ENCODE results near the gene GET4.
A peak's percentile ranks its signal among the peaks of the same experiment; 100 is the strongest.
"Not testable (repeated sequence)": the region's sequence is repeated elsewhere in the genome, so short reads cannot be mapped to it uniquely, and the experiment has no call there.

GET4 gene

DNA sequence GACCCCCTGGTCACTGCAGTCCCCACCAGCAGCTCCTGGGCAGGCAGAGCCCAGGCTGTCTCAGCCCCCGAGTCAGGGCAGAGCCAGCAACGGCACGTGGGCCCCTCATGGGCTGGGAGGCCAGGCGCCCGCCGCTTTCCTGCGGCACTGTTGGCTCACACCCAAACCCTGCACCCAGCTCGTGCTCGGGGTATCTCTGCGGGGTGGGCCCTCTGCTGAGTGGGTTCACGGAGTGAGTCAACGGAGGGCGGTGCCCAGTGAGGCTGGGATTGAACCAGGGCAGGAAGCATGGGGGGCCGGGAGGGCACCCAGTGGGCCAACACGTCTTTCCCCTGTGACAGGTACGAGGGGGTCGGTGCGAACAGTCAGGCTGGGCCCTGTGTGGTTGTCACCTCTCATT lies 49.2 kb downstream of the GET4 start:
- DNase-seq, result peak in 14 of 56 donors; percentile 24 to 69 (median 39)

DNA sequence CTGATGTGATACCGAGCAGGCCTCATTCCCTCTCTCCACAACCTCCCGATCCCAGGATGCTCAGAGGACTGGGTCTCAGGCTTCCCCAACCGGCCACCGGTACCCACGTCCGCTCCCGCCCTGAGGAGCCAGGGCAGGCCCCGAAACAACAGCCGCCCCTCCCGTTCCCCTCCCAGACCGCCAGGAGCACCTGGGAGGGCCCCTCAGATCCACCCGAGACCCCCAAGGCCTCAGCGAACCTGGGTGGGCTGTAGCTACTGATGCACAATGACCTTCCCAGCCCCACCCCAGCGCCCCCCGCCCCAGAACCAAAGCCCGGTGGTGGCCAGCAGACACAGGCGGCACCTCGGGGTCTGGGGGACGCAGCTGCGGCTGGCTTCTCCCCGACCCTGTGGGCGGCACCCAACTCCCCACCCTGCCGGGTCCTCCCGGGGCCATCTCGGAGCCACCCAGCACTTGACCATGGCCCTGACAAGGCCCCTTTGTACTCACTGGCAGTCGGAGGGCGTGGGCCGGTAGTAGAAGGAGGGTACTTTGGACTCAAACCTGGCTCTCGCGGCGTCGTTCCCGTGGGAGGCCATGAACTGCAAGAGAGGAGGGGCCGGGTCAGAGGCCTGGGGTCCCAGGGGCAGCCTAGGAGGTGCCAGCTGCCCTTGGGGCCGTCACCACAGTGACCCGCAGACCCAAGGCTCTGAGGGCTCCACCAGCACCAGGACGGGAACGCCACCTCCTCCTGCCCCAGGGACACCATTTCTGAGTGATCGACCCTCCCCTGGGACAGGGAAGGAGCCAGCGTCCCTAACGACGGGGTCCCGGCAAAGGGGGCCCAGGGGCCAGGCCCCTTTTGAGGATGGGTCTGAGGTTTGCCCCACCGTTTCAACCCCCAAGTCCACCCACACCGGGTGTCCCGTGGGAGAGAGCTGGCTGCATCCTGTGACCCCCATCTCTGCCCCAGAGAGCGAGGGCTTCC lies 50.0 kb downstream of the GET4 start:
- DNase-seq, result peak in 35 of 56 donors; percentile 26 to 80 (median 55)

DNA sequence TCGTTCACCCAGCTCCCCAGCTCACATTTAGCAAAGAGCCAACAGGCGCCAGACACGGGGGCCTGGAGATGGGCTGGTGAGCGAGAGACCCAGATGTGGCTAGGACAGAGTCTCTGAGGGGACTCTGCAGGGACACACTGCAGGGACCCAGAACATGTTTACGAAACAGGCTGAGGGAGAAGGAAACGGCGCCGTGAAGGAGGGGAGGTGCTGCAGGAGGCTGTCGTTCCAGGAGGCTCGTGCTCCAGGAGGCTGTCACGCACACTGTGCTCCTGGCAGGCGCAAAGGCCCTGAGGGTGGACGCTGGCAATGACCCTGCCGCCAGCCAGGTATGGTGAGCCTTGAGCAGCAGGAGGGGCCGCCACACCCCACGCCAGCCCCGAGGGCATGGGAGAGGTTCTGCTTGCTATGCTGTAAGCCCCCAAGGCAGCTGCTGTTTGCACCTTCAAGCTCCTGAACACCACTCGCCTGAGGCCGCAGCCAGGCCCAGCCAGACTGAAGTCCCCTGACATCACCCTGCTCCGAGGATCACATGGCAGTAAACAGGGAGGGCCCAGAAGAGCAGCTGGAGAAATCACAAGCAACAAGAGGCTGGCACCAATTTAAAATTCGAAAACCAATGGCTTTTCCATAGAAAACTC lies 50.8 kb downstream of the GET4 start:
- peak in 46 of 56 donors; percentile 28 to 90 (median 66) for DNase-seq

DNA sequence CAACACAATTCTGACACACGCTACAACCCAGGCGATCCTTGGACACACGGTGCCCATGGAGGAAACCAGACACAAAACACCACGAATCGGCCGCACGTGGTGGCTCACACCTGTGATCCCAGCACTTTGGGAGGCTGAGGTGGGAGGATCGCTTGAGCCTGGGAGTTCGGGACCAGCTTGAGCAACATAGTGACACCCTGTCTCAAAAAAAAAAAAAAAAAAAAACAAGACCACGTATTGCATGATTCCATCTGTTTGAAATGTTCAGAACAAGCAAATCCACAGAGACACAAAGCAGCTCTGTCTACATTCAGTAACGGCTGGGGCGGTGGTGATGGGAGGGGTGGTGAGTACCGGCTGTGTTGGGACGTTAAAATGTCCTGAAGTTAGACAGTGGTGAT lies 53.0 kb downstream of the GET4 start:
- DNase-seq, result peak in 27 of 56 donors; percentile 29 to 69 (median 42)

DNA sequence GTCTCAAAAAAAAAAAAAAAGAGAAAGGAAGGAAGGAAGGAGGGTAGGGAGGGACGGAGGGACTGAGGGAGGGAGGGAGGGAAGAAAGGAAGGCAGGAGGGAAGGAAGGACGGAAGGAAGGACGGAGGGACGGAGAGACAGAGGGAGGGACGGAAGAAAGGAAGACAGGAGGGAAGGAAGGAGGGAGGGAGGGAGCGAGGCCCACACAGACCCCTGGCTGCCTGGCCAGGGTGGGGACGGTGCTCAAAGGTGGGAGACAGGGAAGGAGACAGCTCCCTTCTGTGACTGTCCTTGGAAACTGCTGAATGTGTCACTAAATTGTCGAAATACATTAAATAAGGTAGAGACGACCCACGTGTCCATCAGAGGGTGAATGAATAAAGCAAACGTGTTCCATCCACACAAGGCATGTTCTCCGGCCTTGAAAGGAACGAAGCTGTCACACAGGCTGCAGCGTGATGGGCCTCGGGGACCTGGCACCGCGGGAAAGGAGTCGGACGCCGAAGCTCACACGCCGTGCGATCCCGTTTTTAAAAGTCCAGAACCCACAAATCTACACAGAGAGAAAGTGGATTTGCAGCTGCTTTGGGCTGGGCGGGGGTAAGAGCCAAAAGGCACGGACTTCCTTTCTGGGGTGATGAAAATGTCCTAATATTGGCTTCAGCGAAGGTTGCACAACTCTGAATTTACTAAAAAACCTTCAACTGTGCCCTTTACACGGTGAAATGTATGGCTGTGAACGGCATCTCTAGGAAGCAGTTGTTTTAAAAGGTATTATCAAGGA lies 54.8 kb downstream of the GET4 start:
- DNase-seq, result no peak

DNA sequence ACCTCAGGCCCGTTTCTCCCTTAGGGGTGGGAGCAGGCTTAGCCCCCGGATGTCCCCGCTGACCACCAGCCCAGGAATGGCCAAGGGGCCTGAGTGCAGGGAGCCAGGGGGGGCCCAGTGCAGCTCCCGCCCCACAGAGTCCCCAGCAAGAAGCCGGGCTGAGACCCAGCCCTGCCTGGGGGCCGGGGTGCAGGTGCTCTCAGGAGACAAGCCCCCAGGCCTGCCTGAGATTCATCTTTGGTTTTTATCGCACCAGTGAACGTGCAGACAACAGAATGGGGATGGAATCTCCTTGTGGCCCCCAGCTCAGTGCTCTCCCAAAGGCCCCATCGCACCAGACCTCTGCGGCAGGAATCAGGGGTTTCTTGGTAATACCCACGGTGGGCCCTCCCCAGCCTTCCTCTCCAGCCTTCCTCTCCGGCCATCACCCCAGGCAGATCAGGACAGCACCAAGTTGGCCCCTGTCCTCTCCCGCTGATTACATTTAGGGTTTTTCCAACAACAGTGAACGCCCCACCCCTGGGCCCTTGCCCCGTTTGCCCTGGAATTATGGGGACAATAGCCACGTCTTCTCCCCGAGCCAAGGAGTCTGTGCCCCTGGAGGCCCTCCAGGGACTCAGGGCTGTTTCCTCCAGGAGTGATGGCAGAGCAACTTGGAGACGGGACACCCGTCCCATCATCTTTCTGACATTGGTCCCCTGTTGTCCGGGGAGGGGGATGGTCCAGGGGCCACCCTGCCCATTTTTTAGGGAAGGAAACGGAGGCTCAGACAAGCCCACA lies 55.7 kb downstream of the GET4 start:
- no peak for DNase-seq

DNA sequence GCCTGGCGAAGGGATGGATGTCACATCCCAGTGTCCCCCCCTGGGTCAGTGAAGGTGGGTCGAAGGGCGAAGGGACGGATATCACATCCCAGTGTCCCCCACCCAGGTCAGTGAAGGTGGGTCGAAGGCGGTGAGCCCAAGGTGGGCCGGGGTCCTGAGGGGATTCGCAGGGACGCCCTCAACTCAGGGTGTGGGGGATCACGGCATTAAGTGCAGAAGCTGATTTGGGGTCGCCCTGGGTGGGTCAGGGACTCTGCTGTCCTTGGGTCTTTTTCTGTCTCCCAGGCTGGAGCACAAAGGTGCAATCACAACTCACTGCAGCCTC lies 56.3 kb downstream of the GET4 start:
- DNase-seq, result no peak

DNA sequence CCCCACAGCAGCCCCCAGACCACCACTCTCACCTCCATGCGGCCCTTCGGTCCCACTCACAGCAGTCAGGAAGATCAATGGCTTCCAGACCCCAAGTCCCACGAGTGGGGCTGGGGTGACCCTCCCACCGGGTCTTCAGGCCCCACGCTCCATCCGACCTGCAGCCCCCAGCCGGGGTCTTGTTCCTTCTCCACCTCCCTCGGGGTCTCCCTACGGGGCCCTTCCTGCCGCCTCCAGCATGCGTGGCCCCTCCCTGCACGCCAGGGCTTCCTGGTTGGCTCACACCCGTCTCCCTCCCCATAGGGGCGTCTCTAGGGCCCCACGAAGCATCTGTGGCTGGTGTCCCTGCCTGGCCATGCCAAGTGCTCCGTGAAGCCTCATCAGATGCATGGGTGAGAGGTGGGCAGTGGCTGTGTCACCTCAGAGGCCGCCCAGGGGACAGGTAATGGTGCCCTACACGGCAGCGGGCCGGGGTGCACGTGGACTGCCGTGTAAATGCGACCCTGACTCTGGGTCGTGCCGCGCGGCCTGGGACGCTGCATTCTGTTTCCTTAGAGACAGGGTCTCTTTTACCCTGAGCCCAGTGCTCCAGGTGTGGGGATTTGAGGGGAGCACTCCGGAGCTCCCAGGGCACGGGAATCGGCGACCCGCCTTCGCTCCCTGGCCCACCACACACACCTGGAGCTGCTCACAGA lies 58.3 kb downstream of the GET4 start:
- no peak for DNase-seq

DNA sequence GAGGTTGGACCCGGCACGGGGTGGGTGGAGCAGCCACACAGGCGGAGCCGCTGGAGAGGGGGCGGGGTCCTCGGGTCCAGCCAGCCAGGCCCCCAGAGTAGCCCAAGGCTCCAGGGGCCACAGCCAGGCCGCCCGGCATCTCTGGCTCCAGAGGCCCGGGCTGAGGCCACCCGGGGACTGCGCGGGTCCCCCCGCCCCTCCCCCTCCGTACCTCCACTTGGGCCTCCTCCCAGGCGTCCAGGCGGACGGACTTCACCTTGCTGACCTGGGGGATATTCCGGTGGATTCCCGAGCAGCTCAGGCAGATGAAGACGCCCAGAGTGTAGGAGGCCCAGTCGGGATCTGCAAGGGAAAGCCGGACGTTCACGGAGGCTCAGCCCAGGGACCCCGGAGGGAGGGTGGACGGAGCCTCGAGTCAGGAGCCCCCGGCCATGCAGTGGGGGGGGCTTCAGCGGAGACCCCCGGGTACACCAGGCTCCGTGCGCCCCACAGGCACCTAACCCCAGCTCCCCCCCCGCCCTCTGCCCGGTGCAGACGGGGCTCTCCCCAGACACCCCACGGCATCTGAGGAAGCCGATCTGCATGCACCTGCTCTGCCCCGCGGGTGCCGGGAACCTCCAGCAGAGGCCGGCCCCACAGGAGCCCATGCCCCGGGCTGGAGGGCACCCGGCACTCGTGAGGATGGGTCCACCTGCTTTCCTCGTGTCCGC lies 59.0 kb downstream of the GET4 start:
- DNase-seq, result no peak

DNA sequence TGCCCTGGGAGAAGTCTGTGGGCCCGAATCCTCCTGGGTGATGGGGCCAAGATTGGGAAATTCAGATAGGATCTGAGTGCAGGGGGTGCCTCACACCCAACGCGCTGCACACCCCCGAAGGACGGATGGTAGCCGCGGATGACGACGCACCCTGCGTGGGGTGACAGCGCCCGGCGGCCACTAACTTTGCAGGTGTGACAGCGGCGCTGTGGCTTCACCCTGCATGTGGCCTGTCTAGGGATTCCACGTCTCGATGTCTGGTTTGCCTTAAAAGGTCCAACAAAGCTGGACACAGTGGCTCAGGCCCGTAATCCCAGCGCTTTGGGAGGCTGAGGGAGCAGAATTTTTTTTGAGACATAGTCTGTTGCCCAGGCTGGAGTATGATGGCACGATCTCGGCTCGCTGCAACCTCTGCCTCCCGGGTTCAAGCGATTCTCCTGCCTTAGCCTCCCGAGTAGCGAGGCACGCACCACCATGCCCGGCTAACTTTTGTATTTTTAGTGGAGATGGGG lies 59.6 kb downstream of the GET4 start:
- DNase-seq, result no peak

DNA sequence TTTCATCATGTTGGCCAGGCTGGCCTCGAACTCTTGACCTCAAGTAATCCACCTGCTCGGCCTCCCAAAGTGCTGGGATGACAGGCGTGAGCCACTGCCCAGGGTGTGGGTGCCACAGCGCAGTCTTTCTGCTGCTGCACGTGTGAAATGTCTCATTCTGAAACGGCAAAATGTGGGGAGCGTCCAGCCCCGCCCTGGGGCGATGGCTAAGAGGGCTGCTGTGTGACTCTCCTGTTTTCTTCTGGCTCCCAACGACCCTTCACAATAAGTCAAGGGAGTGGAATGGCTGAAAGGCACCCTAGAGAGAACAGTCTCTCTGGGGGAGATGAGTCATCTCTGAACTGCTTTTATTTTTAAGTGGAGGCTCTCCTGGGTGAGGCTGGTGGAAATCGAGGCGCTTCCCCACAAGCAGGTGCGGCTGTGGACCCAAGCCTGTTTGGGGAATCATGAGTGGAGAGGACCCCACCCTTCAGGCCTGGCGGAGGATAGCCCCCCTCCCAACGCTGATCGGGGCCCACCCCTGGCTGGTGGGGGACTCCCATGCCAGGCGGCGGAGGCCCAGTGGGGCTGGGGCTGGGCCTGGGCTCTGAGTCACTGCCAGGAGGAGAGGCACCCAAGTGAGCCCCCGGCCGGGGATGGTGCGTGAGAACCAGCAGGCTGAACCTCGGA lies 60.2 kb downstream of the GET4 start:
- no peak for DNase-seq

DNA sequence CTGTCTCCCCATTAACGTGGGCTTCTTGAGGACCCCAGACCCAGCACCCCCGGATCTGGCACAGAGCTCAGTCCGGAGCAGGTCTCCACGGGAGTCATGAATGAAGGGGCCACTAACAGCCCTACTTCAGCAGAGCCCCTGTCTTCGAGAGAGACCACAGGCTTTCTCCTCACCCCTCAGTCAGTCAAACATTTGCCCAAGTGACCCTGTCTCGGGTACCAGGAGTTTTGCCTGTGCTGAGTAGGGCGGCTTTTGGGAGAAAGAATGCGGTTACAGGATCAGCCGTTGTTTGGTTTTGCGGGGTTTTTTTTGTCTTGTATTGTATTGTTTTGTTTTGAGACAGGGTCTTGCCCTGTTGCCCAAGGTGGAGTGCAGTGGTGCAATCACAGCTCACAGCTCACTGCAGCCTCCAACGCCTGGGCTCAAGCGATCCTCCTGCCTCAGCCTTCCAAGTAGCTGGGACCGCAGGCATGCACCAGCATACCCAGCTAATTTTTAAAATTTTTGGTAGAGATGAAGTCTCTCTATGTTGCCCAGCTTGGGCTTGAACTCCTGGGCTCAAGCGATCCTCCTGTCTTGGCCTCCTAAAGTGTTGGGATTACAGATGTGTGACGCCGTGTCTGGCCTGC lies 61.6 kb downstream of the GET4 start:
- no peak for DNase-seq

DNA sequence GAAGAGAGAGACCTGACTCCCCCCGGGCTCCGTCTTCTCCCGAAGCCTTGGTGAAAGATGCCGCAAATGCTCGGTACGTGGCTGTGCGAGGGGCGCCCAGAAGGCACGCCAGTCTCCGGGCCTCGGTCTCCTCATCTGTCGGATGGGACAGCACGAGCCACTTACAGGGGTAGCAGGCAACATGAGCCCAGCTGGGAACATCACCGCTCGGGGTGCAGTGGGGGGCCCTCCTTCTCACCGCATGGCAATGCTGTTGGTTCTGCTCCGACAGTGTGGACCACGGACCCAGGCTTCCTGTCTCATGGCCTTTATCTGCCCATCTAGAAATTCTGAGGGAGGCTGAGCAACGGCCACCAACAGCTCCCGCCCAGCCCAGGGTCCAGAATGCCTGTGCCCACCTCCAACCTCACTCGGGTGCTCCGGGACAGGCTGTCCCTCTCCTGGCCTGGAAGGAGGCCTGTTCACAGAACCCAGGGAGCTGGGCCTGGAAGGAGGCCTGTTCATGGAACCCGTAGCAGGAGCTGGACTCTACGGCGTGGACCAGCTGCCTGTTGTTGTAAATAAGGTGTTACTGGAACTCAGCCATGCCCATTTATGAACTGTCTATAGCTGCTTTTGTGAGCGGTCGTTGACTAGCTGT lies 62.3 kb downstream of the GET4 start:
- DNase-seq, result no peak

DNA sequence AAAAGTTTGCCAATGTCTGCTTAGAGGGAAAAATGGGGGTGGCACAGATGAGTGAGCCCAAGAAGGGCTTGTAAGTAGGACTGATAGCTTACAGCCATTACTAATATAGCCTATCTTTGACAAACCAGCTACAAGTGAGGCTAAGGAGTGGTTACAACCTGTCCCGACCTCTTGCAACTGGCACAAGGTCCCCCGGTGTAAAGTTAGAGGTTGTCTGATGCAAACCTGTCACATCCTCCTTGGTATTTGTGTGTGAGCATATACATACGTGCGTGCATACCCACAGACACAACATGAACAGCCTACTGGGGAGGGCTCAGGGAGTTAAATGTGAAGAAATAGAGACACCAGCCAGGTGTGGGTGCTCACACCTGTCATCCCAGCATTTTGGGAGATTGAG lies 63.5 kb downstream of the GET4 start:
- no peak for DNase-seq

DNA sequence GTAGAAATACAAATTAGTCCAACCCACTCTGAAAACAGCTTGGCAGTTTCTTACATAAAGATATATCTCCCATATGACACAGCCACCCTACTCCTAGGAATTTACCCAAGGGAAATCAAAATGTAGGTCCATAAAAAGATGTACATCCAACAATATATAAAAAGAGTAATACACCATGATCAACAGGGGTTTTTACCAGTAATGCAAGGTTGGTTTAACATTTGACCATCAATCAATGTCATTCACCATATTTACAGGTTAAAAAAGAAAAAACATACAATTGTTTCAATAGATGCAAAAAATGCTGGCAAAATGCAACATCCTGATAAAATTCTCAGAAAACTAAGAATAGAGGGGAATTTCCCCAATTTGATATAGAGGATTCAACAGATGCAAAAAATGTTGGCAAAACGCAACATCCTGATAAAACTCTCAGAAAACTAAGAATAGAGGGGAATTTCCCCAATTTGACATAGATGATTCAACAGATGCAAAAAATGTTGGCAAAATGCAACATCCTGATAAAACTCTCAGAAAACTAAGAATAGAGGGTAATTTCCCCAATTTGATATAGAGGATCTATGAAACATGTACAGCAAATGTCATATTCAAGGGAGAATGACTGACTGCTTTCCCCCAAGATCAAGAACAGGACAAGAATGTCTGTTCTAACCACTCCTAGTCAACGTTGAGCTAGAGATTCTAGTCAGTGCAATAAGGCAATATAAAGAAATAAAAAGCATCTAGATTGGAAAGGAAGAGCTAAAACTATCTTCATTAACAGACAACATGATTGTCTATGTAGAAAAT lies 64.5 kb downstream of the GET4 start:
- no peak for DNase-seq

DNA sequence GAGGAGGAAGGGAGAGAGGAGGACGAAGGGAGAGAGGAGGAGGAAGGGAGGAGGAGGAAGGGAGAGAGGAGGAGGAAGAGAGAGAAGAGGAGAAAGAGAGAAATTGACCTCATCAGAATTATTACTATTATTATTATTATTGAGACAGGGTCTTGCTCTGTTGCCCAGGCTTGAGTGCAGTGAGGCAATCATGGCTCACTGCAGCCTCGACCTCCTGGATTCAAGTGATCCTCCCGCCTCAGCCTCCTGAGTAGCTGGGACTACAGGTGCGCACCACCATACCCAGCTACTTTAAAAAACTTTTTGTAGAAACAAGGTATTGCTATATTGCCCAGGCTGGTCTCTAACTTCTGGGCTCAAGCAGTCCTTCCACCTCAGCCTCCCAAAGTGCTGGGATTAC lies 67.4 kb downstream of the GET4 start:
- not testable (repeated sequence) for DNase-seq

DNA sequence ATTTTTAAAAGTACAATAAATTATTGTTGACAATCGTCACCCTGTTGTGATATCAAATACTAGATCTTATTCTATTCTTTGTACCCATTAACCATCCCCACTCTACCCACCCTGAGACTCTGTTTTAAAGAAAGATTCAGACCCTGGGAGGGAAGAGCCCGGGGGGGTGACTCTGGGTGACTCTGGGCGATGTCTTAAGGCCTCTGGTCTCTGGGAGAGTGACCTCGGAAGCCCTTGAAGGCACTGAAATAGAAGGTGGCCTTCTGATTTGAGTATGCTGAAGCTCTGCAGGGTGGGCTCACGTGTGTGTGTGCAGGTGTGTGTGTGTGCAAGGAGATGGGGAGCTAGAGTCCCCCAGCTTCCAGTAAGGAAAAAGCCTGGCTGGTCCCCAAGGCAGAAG lies 68.4 kb downstream of the GET4 start:
- DNase-seq, result no peak

Measured in nucleus accumbens (tissue), 56 donors.